WTC11 (cell line): ENCODE results near the gene IFNG. TPM values are rescaled to one million over a fixed set of nuclear protein-coding genes. Genes with fewer than 3 reads are reported as not detected.
A peak's percentile ranks its signal among the peaks of the same experiment; 100 is the strongest.
"Not testable (repeated sequence)": the region's sequence is repeated elsewhere in the genome, so short reads cannot be mapped to it uniquely, and the experiment has no call there.

Experiments
- ATAC-seq: fragments of 200-7000 bp; cut with Tn5 transposase; 2 replicates; pipeline ENCODE4 v1.10.0; 2021; ENCODE audit warnings: mild to moderate bottlenecking, moderate library complexity
- Bru-seq: library from RNA; stranded (reverse); fragments of 400-500 nt; gene quantifications from one replicate; lab custom pipeline; 2021; lab: Mats Ljungman, UMichigan
- CTCF ChIA-PET: fragments of 300-600 bp; sonication (Branson Sonifier 250); formaldehyde crosslinking; loops from one replicate; lab custom pipeline; 2021; ENCODE audit warnings: antibody characterized with exemption; lab: Charles Lee
- POLR2A ChIA-PET: fragments of 350-600 bp; sonication (Branson Sonifier 250); formaldehyde crosslinking; loops from one replicate; lab custom pipeline; 2021; ENCODE audit warnings: antibody characterized with exemption; lab: Charles Lee
- DNase-seq: peaks from one replicate; pipeline ENCODE4 v3.0.0; 2021; ENCODE audit warnings: low spot score
- H3K27ac Mint-ChIP-seq: 2 replicates; pipeline ENCODE4 v1.8.0; 2021; ENCODE audit warnings: mixed read lengths
- H3K27me3 Mint-ChIP-seq: 2 replicates; pipeline ENCODE4 v1.8.0; 2021; ENCODE audit warnings: low read depth, mild to moderate bottlenecking, moderate library complexity, mixed read lengths
- H3K36me3 Mint-ChIP-seq: 2 replicates; pipeline ENCODE4 v1.8.0; 2021; ENCODE audit warnings: mixed read lengths
- H3K4me1 Mint-ChIP-seq: 2 replicates; pipeline ENCODE4 v1.8.0; 2022; ENCODE audit warnings: mixed read lengths
- H3K4me3 Mint-ChIP-seq: 2 replicates; pipeline ENCODE4 v1.8.0; 2021; ENCODE audit warnings: mild to moderate bottlenecking, moderate library complexity, mixed read lengths
- H3K9me3 Mint-ChIP-seq: 2 replicates; pipeline ENCODE4 v1.8.0; 2021; ENCODE audit warnings: mixed read lengths
- EMX1 ChIP-seq: fragments of 250-450 bp; sonication (Bioruptor Pico); IDR thresholded peaks from 2 replicates; pipeline ENCODE4 v1.8.0; 2021; ENCODE audit warnings: mild to moderate bottlenecking
- FOXP1 ChIP-seq: sonication (generic); formaldehyde crosslinking; IDR thresholded peaks from 2 replicates; pipeline ENCODE4 v1.8.0; 2022; ENCODE audit warnings: missing genetic modification reagents, mild to moderate bottlenecking, moderate library complexity, borderline replicate concordance
- GABPB1 ChIP-seq: sonication (generic); formaldehyde crosslinking; IDR thresholded peaks from 2 replicates; pipeline ENCODE4 v1.8.1; 2023; ENCODE audit warnings: mild to moderate bottlenecking, missing genetic modification reagents
- GRHL2 ChIP-seq: fragments of 250-450 bp; sonication (Bioruptor Pico); IDR thresholded peaks from 2 replicates; pipeline ENCODE4 v1.8.0; 2022; ENCODE audit warnings: mild to moderate bottlenecking, moderate library complexity; ENCODE audit not compliant: insufficient replicate concordance, severe bottlenecking
- IRF2 ChIP-seq: sonication (generic); formaldehyde crosslinking; IDR thresholded peaks from 2 replicates; pipeline ENCODE4 v1.8.0; 2022; ENCODE audit warnings: low read depth, missing genetic modification reagents, borderline replicate concordance
- NFE2L1 ChIP-seq: sonication (generic); formaldehyde crosslinking; IDR thresholded peaks from 2 replicates; pipeline ENCODE4 v1.8.1; 2023; ENCODE audit warnings: missing genetic modification reagents
- NR1H2 ChIP-seq: sonication (generic); formaldehyde crosslinking; IDR thresholded peaks from 2 replicates; pipeline ENCODE4 v1.9.0; 2021; ENCODE audit warnings: mild to moderate bottlenecking, moderate library complexity, missing genetic modification reagents
- PRRX2 ChIP-seq: fragments of 250-450 bp; sonication (Bioruptor Pico); IDR thresholded peaks from 2 replicates; pipeline ENCODE4 v1.8.0; 2021; ENCODE audit warnings: mild to moderate bottlenecking
- ZBTB21 ChIP-seq: sonication (generic); formaldehyde crosslinking; IDR thresholded peaks from 2 replicates; pipeline ENCODE4 v1.8.1; 2023; ENCODE audit warnings: mild to moderate bottlenecking, missing genetic modification reagents, borderline replicate concordance
- ZNF416 ChIP-seq: fragments of 250-450 bp; sonication (Bioruptor Pico); IDR thresholded peaks from 2 replicates; pipeline ENCODE4 v1.9.0; 2021; ENCODE audit warnings: mild to moderate bottlenecking, inconsistent platforms
- long read RNA-seq, 3 experiments: library from RNA in 1 of 3; library from capped mRNA in 1 of 3; library from polyadenylated mRNA in 1 of 3; unstranded in 2 of 3; stranded (forward) in 1 of 3; transcript quantifications; one replicate each; pipeline ENCODE4 v2.0.0, GENCODE V29; 2021
- total RNA-seq: library from RNA; stranded (reverse); gene quantifications from 3 replicates; pipeline ENCODE4 v1.2.3, GENCODE V29; 2021
- TF ChIP-seq, protein P1 (sequence below): fragments of 250-450 bp; sonication (Bioruptor Pico); IDR thresholded peaks from 2 replicates; pipeline ENCODE4 v1.9.0; 2021; ENCODE audit warnings: mild to moderate bottlenecking, borderline replicate concordance
- TF ChIP-seq, protein P2 (sequence below): sonication (generic); formaldehyde crosslinking; IDR thresholded peaks from 2 replicates; pipeline ENCODE4 v1.8.1; 2022; ENCODE audit warnings: mild to moderate bottlenecking, moderate library complexity, missing genetic modification reagents
- TF ChIP-seq, protein P3 (sequence below): sonication (generic); formaldehyde crosslinking; IDR thresholded peaks from 2 replicates; pipeline ENCODE4 v1.8.0; 2023; ENCODE audit warnings: mild to moderate bottlenecking, missing genetic modification reagents
- TF ChIP-seq, protein P4 (sequence below): fragments of 250-450 bp; sonication (Bioruptor Pico); IDR thresholded peaks from 2 replicates; pipeline ENCODE4 v1.9.0; 2021; ENCODE audit warnings: mild to moderate bottlenecking
- TF ChIP-seq, protein P5 (sequence below): sonication (generic); formaldehyde crosslinking; IDR thresholded peaks from 2 replicates; pipeline ENCODE4 v1.8.1; 2023; ENCODE audit warnings: mild to moderate bottlenecking, missing genetic modification reagents, moderate library complexity

The IFNG gene
- total RNA-seq, result 0.21 to 0.42 TPM (median 0.34 TPM) in 3 replicates
- not detected for Bru-seq, nascent RNA
- long read RNA-seq, experiment 1, result 0 reads
- long read RNA-seq, experiment 2, result 0 reads
- long read RNA-seq, experiment 3, result 0 reads

DNA sequence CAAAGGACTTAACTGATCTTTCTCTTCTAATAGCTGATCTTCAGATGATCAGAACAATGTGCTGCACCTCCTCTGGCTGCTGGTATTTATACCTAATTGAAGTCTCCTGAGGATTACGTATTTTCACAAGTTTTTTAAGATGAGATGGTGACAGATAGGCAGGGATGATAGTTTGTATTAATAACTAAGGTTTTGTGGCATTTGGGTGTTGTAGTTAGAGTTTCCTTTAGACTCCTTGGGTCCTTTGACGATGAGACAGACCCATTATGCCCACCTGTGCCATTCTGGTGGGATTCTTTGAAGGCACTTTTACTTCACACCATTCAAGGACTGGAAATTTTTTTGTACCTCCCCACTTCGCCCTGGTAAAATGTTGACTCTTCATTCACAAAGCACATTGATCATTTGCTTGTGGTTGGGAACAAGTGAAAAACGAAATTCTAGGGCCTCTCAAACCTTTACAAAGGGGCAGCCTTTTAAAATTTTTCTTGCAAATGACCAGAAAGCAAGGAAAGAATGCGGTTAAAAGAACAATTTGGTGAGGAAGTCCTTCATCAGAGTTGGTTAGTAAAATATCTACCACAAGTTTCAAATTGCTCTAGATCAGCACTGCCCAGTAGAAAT is at the start of gene IFNG:
Gene IFNG, minus strand, starts transcription at position 60 of the 624 bp plus-strand sequence. CDS start 125 bp downstream, outside the sequence.
- peaks cover 7% of the 10 kb centered on the region; the same call in 1 of the 2 replicates for H3K4me1 Mint-ChIP-seq
- no peaks in the 10 kb centered on the region for H3K27me3 Mint-ChIP-seq
- TF ChIP-seq IRF2, result no peak
- TF ChIP-seq, all 79 proteins: peak for 0
- Mint-ChIP-seq H3K9me3 (no peaks in the 10 kb centered on the region), H3K4me3 (no peak within 1 kb of the TSS), H3K27ac (no peak within 1 kb of the TSS), H3K36me3 (no peaks in the 10 kb centered on the region)
- ChIA-PET CTCF (interaction anchor here (4.0 kb wide), 2 partner anchors 46 to 119 kb away, joined by 56 to 63 read pairs; no protein-coding TSS in a partner anchor), POLR2A (no interaction called here)
- DNase-seq (no peak), ATAC-seq (no peak)

DNA sequence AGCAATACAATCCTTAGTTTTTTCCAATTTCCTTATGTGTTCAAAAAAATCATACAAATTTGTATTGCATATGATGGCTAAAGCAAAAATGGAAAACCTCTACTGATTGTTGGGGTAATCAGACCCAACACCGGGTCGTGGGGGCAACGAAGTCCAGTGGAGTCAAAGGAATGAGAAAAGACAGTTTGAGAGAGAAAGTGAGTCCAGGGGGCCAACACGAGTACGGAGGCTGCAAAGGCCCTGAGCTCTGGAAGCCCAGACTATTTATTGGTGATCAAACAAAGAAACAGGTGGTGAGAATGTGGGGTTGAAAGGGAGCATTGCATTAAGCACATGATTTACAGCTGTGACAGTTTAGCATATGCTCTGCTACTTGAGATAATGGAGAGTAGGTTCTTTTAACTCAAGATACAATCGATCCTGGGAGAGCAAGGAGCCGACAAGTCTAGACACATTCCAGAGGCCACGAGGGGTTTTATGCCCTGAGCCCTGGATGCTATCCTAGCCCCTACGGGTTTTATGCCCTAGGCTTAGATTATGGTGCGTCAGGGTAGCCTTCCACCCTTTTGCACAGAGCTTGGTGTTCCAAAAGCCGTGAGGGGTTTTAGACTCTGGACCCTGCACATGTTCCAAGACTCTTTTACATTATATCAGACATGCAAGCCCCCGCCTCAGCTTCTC is 49.6 kb upstream of the IFNG start:
- POLR2A ChIA-PET, H3K36me3 Mint-ChIP-seq, ATAC-seq, H3K27me3 Mint-ChIP-seq, H3K4me3 Mint-ChIP-seq, DNase-seq, H3K9me3 Mint-ChIP-seq, H3K4me1 Mint-ChIP-seq: not testable (repeated sequence)
- CTCF ChIA-PET, result interaction anchor here (1.1 kb wide), 1 partner anchor 95 kb away, joined by 3 read pairs; no protein-coding TSS in a partner anchor
- H3K27ac Mint-ChIP-seq, result 0 out of 2 replicates have a peak overlapping the region, but pooled peaks have one; percentile 21

DNA sequence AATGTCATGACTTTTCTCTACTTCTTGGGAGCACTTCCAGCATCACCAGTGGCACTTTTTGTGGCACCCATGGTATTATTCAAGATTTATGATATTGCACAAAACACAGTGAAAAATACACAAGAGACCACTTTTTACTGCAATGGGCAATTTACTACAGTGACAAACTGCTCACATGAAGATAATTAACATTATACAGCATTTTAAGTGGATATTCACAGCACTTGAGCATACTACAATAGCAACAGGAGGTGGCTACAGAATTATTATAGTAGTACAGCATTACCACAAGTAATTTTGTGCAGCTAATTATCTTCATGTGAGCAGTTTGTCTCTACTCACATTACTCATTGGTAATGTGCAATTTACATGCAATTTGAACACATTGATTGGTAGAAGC is 47.7 kb upstream of the IFNG start:
- no peak for DNase-seq
- CTCF ChIA-PET, result no interaction called here
- Mint-ChIP-seq H3K4me1 (peaks cover 7% of the 10 kb centered on the region), H3K36me3 (no peaks in the 10 kb centered on the region)
- TF ChIP-seq IRF2, result no peak
- TF ChIP-seq, all 79 proteins: peak for 0
- Mint-ChIP-seq H3K9me3 (no peaks in the 10 kb centered on the region), H3K27ac (no peak overlapping the region), H3K4me3 (no peak overlapping the region), H3K27me3 (no peaks in the 10 kb centered on the region)
- POLR2A ChIA-PET, result no interaction called here
- no peak for ATAC-seq

DNA sequence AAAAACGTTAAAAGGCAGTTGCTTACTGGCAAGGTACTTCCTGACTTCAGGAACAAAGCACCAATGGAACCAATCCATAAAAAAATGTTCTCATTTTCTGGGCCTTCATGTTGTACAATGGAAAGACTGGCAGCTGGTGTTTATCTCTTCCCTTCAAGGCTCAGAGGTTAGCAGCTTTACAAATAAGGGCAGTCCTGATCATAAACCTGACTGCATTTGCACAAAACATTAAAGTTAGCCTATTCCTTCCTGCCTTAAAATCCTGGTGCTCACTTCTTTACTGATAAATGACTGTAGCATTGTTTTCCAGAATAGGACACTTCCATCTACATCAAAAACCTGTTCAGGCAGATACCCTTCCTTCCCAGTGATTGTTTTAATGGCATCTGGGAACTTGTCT is 46.9 kb upstream of the IFNG start:
- no peaks in the 10 kb centered on the region for H3K27me3 Mint-ChIP-seq
- H3K36me3 Mint-ChIP-seq, result no peaks in the 10 kb centered on the region
- H3K4me3 Mint-ChIP-seq, result no peak overlapping the region
- ChIA-PET POLR2A (no interaction called here), CTCF (no interaction called here)
- H3K9me3 Mint-ChIP-seq, result no peaks in the 10 kb centered on the region
- no peak for DNase-seq
- no peak for ATAC-seq
- peaks cover 7% of the 10 kb centered on the region for H3K4me1 Mint-ChIP-seq
- no peak overlapping the region for H3K27ac Mint-ChIP-seq
- TF ChIP-seq FOXP1 (CRISPR knock-in tag), result no peak
- TF ChIP-seq EMX1 (CRISPR knock-in tag), result no peak
- TF ChIP-seq, protein P1, sequence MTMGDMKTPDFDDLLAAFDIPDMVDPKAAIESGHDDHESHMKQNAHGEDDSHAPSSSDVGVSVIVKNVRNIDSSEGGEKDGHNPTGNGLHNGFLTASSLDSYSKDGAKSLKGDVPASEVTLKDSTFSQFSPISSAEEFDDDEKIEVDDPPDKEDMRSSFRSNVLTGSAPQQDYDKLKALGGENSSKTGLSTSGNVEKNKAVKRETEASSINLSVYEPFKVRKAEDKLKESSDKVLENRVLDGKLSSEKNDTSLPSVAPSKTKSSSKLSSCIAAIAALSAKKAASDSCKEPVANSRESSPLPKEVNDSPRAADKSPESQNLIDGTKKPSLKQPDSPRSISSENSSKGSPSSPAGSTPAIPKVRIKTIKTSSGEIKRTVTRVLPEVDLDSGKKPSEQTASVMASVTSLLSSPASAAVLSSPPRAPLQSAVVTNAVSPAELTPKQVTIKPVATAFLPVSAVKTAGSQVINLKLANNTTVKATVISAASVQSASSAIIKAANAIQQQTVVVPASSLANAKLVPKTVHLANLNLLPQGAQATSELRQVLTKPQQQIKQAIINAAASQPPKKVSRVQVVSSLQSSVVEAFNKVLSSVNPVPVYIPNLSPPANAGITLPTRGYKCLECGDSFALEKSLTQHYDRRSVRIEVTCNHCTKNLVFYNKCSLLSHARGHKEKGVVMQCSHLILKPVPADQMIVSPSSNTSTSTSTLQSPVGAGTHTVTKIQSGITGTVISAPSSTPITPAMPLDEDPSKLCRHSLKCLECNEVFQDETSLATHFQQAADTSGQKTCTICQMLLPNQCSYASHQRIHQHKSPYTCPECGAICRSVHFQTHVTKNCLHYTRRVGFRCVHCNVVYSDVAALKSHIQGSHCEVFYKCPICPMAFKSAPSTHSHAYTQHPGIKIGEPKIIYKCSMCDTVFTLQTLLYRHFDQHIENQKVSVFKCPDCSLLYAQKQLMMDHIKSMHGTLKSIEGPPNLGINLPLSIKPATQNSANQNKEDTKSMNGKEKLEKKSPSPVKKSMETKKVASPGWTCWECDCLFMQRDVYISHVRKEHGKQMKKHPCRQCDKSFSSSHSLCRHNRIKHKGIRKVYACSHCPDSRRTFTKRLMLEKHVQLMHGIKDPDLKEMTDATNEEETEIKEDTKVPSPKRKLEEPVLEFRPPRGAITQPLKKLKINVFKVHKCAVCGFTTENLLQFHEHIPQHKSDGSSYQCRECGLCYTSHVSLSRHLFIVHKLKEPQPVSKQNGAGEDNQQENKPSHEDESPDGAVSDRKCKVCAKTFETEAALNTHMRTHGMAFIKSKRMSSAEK (CRISPR knock-in tag), result no peak

DNA sequence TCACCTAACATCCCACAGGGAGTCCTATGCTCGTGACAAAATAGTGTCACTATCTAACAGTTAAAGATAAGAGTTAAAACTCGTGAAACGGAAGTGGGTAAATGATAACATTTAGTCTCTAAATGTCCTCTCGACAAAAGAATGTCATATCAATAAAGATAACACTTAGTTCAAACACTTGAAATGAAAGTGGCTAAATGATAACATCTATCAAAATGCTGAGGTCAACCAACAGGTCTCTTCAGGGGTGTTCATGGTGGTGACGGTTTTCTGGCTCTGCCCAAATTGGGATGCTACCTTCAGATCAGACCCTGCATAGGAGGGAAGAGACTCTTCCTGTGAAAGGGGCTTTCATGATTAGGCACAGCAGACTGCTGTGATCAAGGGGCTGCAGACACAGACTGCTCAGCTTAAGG is 43.9 kb upstream of the IFNG start:
- ChIA-PET CTCF (no interaction called here), POLR2A (no interaction called here)
- H3K36me3 Mint-ChIP-seq, result no peaks in the 10 kb centered on the region
- no peak overlapping the region for H3K4me3 Mint-ChIP-seq
- no peaks in the 10 kb centered on the region for H3K9me3 Mint-ChIP-seq
- H3K4me1 Mint-ChIP-seq, result peaks cover 13% of the 10 kb centered on the region
- no peaks in the 10 kb centered on the region; the same call in 1 of the 2 replicates for H3K27me3 Mint-ChIP-seq
- H3K27ac Mint-ChIP-seq, result no peak overlapping the region
- DNase-seq (no peak), ATAC-seq (no peak)
- TF ChIP-seq, protein P2, sequence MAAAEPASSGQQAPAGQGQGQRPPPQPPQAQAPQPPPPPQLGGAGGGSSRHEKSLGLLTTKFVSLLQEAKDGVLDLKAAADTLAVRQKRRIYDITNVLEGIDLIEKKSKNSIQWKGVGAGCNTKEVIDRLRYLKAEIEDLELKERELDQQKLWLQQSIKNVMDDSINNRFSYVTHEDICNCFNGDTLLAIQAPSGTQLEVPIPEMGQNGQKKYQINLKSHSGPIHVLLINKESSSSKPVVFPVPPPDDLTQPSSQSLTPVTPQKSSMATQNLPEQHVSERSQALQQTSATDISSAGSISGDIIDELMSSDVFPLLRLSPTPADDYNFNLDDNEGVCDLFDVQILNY, result no peak
- TF ChIP-seq ZBTB21 (CRISPR knock-in tag), result no peak
- TF ChIP-seq NR1H2 (CRISPR knock-in tag), result no peak
- TF ChIP-seq, protein P3, sequence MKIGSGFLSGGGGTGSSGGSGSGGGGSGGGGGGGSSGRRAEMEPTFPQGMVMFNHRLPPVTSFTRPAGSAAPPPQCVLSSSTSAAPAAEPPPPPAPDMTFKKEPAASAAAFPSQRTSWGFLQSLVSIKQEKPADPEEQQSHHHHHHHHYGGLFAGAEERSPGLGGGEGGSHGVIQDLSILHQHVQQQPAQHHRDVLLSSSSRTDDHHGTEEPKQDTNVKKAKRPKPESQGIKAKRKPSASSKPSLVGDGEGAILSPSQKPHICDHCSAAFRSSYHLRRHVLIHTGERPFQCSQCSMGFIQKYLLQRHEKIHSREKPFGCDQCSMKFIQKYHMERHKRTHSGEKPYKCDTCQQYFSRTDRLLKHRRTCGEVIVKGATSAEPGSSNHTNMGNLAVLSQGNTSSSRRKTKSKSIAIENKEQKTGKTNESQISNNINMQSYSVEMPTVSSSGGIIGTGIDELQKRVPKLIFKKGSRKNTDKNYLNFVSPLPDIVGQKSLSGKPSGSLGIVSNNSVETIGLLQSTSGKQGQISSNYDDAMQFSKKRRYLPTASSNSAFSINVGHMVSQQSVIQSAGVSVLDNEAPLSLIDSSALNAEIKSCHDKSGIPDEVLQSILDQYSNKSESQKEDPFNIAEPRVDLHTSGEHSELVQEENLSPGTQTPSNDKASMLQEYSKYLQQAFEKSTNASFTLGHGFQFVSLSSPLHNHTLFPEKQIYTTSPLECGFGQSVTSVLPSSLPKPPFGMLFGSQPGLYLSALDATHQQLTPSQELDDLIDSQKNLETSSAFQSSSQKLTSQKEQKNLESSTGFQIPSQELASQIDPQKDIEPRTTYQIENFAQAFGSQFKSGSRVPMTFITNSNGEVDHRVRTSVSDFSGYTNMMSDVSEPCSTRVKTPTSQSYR (CRISPR knock-in tag), result no peak
- no peak for TF ChIP-seq GABPB1 (CRISPR knock-in tag)
- no peak for TF ChIP-seq GRHL2 (CRISPR knock-in tag)
- TF ChIP-seq, protein P4, sequence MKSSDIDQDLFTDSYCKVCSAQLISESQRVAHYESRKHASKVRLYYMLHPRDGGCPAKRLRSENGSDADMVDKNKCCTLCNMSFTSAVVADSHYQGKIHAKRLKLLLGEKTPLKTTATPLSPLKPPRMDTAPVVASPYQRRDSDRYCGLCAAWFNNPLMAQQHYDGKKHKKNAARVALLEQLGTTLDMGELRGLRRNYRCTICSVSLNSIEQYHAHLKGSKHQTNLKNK (CRISPR knock-in tag), result no peak
- TF ChIP-seq, protein P5, sequence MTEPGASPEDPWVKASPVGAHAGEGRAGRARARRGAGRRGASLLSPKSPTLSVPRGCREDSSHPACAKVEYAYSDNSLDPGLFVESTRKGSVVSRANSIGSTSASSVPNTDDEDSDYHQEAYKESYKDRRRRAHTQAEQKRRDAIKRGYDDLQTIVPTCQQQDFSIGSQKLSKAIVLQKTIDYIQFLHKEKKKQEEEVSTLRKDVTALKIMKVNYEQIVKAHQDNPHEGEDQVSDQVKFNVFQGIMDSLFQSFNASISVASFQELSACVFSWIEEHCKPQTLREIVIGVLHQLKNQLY (CRISPR knock-in tag), result no peak
- no peak for TF ChIP-seq NFE2L1
- no peak for TF ChIP-seq ZNF416 (CRISPR knock-in tag)
- no peak for TF ChIP-seq PRRX2 (CRISPR knock-in tag)
